HepG2 (cell line): Measurements from ENCODE around the gene TUBA4B. TPM values are rescaled to one million over a fixed set of nuclear protein-coding genes. Genes with fewer than 3 reads are reported as not detected.

Experiments used
- AFF4 ChIP-seq: sonication (generic); formaldehyde crosslinking; IDR thresholded peaks from 2 replicates; pipeline ENCODE4 v1.4.0; 2020; ENCODE audit warnings: missing genetic modification reagents
- CCAR2 ChIP-seq: fragments of 200-400 bp; formaldehyde crosslinking; optimal IDR thresholded peaks from 2 replicates; pipeline ENCODE3; 2018; ENCODE audit warnings: low read depth, mild to moderate bottlenecking, low read length, moderate library complexity
- FUBP1 ChIP-seq: sonication (generic); formaldehyde crosslinking; IDR thresholded peaks from 2 replicates; pipeline ENCODE4 v1.5.1; 2020; ENCODE audit warnings: missing genetic modification reagents, mild to moderate bottlenecking, borderline replicate concordance
- HHEX ChIP-seq: IDR thresholded peaks from 2 replicates; pipeline ENCODE4 v1.6.1; 2016; ENCODE audit warnings: control low read depth
- MTF1 ChIP-seq: sonication (generic); formaldehyde crosslinking; IDR thresholded peaks from 2 replicates; pipeline ENCODE4 v1.5.0; 2020; ENCODE audit warnings: missing genetic modification reagents
- RFX1 ChIP-seq: fragments of 450-650 bp; IDR thresholded peaks from 2 replicates; pipeline ENCODE4 v1.6.1; 2017
- SAP130 ChIP-seq: IDR thresholded peaks from 2 replicates; pipeline ENCODE4 v1.6.1; 2016; ENCODE audit warnings: low read depth
- SOX5 ChIP-seq: IDR thresholded peaks from 2 replicates; pipeline ENCODE4 v1.6.1; 2016; ENCODE audit warnings: borderline replicate concordance
- THAP9 ChIP-seq: sonication (generic); formaldehyde crosslinking; IDR thresholded peaks from 2 replicates; pipeline ENCODE4; 2020; ENCODE audit warnings: missing genetic modification reagents, mild to moderate bottlenecking, borderline replicate concordance
- ZNF142 ChIP-seq: sonication (generic); formaldehyde crosslinking; IDR thresholded peaks from 2 replicates; pipeline ENCODE4 v1.4.0; 2020; ENCODE audit warnings: missing genetic modification reagents
- ZNF569 ChIP-seq: sonication (generic); formaldehyde crosslinking; IDR thresholded peaks from 2 replicates; pipeline ENCODE4 v1.5.0; 2020; ENCODE audit warnings: mild to moderate bottlenecking, missing genetic modification reagents, moderate library complexity, borderline replicate concordance
- ZNF792 ChIP-seq: IDR thresholded peaks from 2 replicates; pipeline ENCODE4 v1.6.1; 2016
- ZSCAN21 ChIP-seq: sonication (generic); formaldehyde crosslinking; IDR thresholded peaks from 2 replicates; pipeline ENCODE4 v1.8.0; 2022; ENCODE audit warnings: mild to moderate bottlenecking, missing genetic modification reagents, moderate library complexity, borderline replicate concordance
- ZSCAN22 ChIP-seq: sonication (generic); formaldehyde crosslinking; IDR thresholded peaks from 2 replicates; pipeline ENCODE4 v1.4.0; 2020; ENCODE audit warnings: mild to moderate bottlenecking, missing genetic modification reagents
- polyA plus RNA-seq, 8 experiments: library from polyadenylated mRNA; depleted of rRNA in 3 of 8; stranded (reverse) in 7 of 8; unstranded in 1 of 8; fragments of >200 nt; fragmentation: Illumina TruSeq in 4 of 8; extraction: Trizol in 4 of 8; gene quantifications; 2 replicates each; pipeline versions ENCODE4 v1.2.1 to v1.2.3, GENCODE V29; 2011 to 2016; ENCODE audit warnings: low read depth in 4 of 8, missing spikeins in 1 of 8, mixed read lengths in 1 of 8; ENCODE audit not compliant: insufficient read depth in 1 of 8
- total RNA-seq, 5 experiments: library from RNA; depleted of rRNA; stranded (reverse); fragments of >200 nt; fragmentation: Illumina TruSeq; extraction: Trizol; gene quantifications; 2 replicates each; pipeline ENCODE4 v1.2.3, GENCODE V29; 2016; ENCODE audit warnings: low read depth in 1 of 5

Gene TUBA4B
- total and polyA plus RNA-seq, 2 of the 13 experiments (the other 11 are each of a cell fraction or from before 2014, with no cell fraction given), result 0.18 to 0.22 TPM

- TF ChIP-seq ZSCAN21 (CRISPR knock-in tag) (peak; percentile 47; the same call in 1 of the 2 replicates), ZNF569 (no peak), THAP9 (CRISPR knock-in tag) (peak; percentile 67; the same call in 1 of the 2 replicates), ZSCAN22 (no peak), AFF4 (peak; percentile 24; the same call in 1 of the 2 replicates), FUBP1 (CRISPR knock-in tag) (no peak), HHEX (CRISPR knock-in tag) (0 out of 2 replicates have a peak, but pooled peaks have one; percentile 58), MTF1 (CRISPR knock-in tag) (no peak), ZNF792 (CRISPR knock-in tag) (peak; percentile 79), SOX5 (CRISPR knock-in tag) (peak; percentile 77; the same call in 1 of the 2 replicates), CCAR2 (peak; percentile 26), ZNF142 (CRISPR knock-in tag) (no peak; the same call in 1 of the 2 replicates), RFX1 (no peak), SAP130 (CRISPR knock-in tag) (peak; percentile 85)
Measured at GRCh38 chr2:219207884-219208740, 44.9 kb upstream of the TUBA4B start (continued).
